Astrocyte (in vitro differentiated cells and primary cell): ENCODE measurements around the gene ACMSD. TPM values are rescaled to one million over a fixed set of nuclear protein-coding genes. Genes with fewer than 3 reads are reported as not detected.

Experiments
- DNase-seq: peaks from one replicate; pipeline ENCODE4 v3.0.0-alpha.2; 2010; ENCODE audit warnings: low read depth
- FAIRE-seq: peaks from 2 replicates; lab custom pipeline; 2011; peaks lifted over from hg19 to GRCh38; lab: Jason Lieb, UNC
- H2AFZ ChIP-seq: 2 replicates; pipeline ENCODE4 v1.6.0; 2012; ENCODE audit warnings: low read depth, low read length, inconsistent platforms
- H3K27ac ChIP-seq: 2 replicates; pipeline ENCODE4 v1.5.1; 2011; ENCODE audit warnings: low read depth, low read length, inconsistent platforms
- H3K27me3 ChIP-seq: 2 replicates; pipeline ENCODE4 v1.6.0; 2011; ENCODE audit warnings: low read length, inconsistent platforms; ENCODE audit not compliant: insufficient read depth
- H3K36me3 ChIP-seq: 2 replicates; pipeline ENCODE4 v1.5.1; 2011; ENCODE audit warnings: low read length, inconsistent platforms; ENCODE audit not compliant: insufficient read depth
- H3K4me1 ChIP-seq: 2 replicates; pipeline ENCODE4 v1.5.1; 2011; ENCODE audit warnings: low read length, inconsistent platforms; ENCODE audit not compliant: insufficient read depth
- H3K4me2 ChIP-seq: 2 replicates; pipeline ENCODE4 v1.6.0; 2012; ENCODE audit warnings: low read length, inconsistent platforms
- H3K4me3 ChIP-seq: 2 replicates; pipeline ENCODE4 v1.5.1; 2011; ENCODE audit warnings: low read depth, mild to moderate bottlenecking, low read length, inconsistent platforms; ENCODE audit not compliant: insufficient read depth
- H3K79me2 ChIP-seq: 2 replicates; pipeline ENCODE4 v1.6.0; 2012; ENCODE audit warnings: mild to moderate bottlenecking, low read length, inconsistent platforms; ENCODE audit not compliant: insufficient read depth
- H3K9ac ChIP-seq: 2 replicates; pipeline ENCODE4 v1.6.0; 2012; ENCODE audit warnings: mild to moderate bottlenecking, low read length, inconsistent platforms
- H3K9me3 ChIP-seq: 2 replicates; pipeline ENCODE4 v1.5.1; 2012; ENCODE audit warnings: low read depth, mild to moderate bottlenecking, low read length, inconsistent platforms; ENCODE audit not compliant: insufficient read depth
- H4K20me1 ChIP-seq: 2 replicates; pipeline ENCODE4 v1.6.0; 2012; ENCODE audit warnings: low read length, inconsistent platforms; ENCODE audit not compliant: insufficient read depth
- H3K27ac Mint-ChIP-seq: one replicate; pipeline ENCODE4 v1.8.0; 2021; ENCODE audit warnings: mild to moderate bottlenecking, mixed read lengths; ENCODE audit not compliant: unreplicated experiment
- H3K27me3 Mint-ChIP-seq: one replicate; pipeline ENCODE4 v1.8.0; 2021; ENCODE audit warnings: low read depth, mixed read lengths; ENCODE audit not compliant: unreplicated experiment
- H3K36me3 Mint-ChIP-seq: one replicate; pipeline ENCODE4 v1.8.0; 2021; ENCODE audit warnings: low read depth, mixed read lengths; ENCODE audit not compliant: unreplicated experiment
- H3K4me1 Mint-ChIP-seq: one replicate; pipeline ENCODE4 v1.8.0; 2021; ENCODE audit warnings: low read depth, mixed read lengths; ENCODE audit not compliant: unreplicated experiment
- H3K4me3 Mint-ChIP-seq: one replicate; pipeline ENCODE4 v1.8.0; 2021; ENCODE audit warnings: mild to moderate bottlenecking, moderate library complexity, mixed read lengths; ENCODE audit not compliant: unreplicated experiment
- H3K9me3 Mint-ChIP-seq: one replicate; pipeline ENCODE4 v1.8.0; 2021; ENCODE audit warnings: mild to moderate bottlenecking, mixed read lengths; ENCODE audit not compliant: unreplicated experiment
- CTCF ChIP-seq: IDR thresholded peaks from 2 replicates; pipeline ENCODE4 v1.5.1; 2011; ENCODE audit warnings: low read depth, mild to moderate bottlenecking, inconsistent platforms, low read length, moderate library complexity; ENCODE audit not compliant: insufficient read depth
- EZH2 ChIP-seq: IDR thresholded peaks from 2 replicates; pipeline ENCODE4 v1.6.1; 2012; ENCODE audit warnings: mild to moderate bottlenecking, low read length, inconsistent platforms; ENCODE audit not compliant: insufficient read depth
- total RNA-seq: library from RNA; stranded (reverse); gene quantifications from 2 replicates; pipeline ENCODE4 v1.2.1, GENCODE V29; 2021

ACMSD gene
- total RNA-seq, 1 donor from 2014 or later, result not detected

GRCh38 chr2:134933732-134934131, 95.3 kb downstream of the ACMSD start:
- no peak for FAIRE-seq
- H3K79me2 ChIP-seq, result peaks cover 97% of the 10 kb centered on the region
- DNase-seq, result no peak
- no peak overlapping the region for H3K27ac ChIP-seq
- Mint-ChIP-seq H3K27ac (no peak overlapping the region), H3K27me3 (no peaks in the 10 kb centered on the region), H3K4me1 (peaks cover 6% of the 10 kb centered on the region), H3K36me3 (peaks cover 5% of the 10 kb centered on the region), H3K4me3 (no peak overlapping the region), H3K9me3 (no peaks in the 10 kb centered on the region)
- H2AFZ ChIP-seq, result no peak overlapping the region
- H4K20me1 ChIP-seq, result peaks cover 85% of the 10 kb centered on the region
- TF ChIP-seq EZH2 (no peak), CTCF (no peak)
- no peak overlapping the region for H3K9ac ChIP-seq
- no peaks in the 10 kb centered on the region for H3K4me1 ChIP-seq
- H3K36me3 ChIP-seq, result peaks cover 4% of the 10 kb centered on the region
- H3K9me3 ChIP-seq, result no peaks in the 10 kb centered on the region
- H3K27me3 ChIP-seq, result no peaks in the 10 kb centered on the region
- H3K4me2 ChIP-seq, result no peak overlapping the region
- no peak overlapping the region for H3K4me3 ChIP-seq

GRCh38 chr2:134934150-134934549, 95.7 kb downstream of the ACMSD start:
- DNase-seq, result no peak
- H4K20me1 ChIP-seq, result peaks cover 82% of the 10 kb centered on the region
- Mint-ChIP-seq H3K4me3 (no peak overlapping the region), H3K27me3 (no peaks in the 10 kb centered on the region), H3K9me3 (no peaks in the 10 kb centered on the region), H3K36me3 (peaks cover 5% of the 10 kb centered on the region), H3K4me1 (peaks cover 6% of the 10 kb centered on the region), H3K27ac (no peak overlapping the region)
- H3K4me2 ChIP-seq, result no peak overlapping the region
- TF ChIP-seq CTCF, result no peak
- TF ChIP-seq EZH2, result no peak
- H3K36me3 ChIP-seq, result peaks cover 4% of the 10 kb centered on the region
- H3K27ac ChIP-seq, result no peak overlapping the region
- no peak overlapping the region for H3K9ac ChIP-seq
- no peaks in the 10 kb centered on the region for H3K9me3 ChIP-seq
- no peak overlapping the region for H2AFZ ChIP-seq
- FAIRE-seq, result no peak
- peaks cover 97% of the 10 kb centered on the region for H3K79me2 ChIP-seq
- no peaks in the 10 kb centered on the region for H3K4me1 ChIP-seq
- H3K27me3 ChIP-seq, result no peaks in the 10 kb centered on the region
- H3K4me3 ChIP-seq, result no peak overlapping the region

- Mint-ChIP-seq H3K4me1 (peaks cover 6% of the 10 kb centered on the region), H3K9me3 (no peaks in the 10 kb centered on the region), H3K27ac (no peak overlapping the region), H3K4me3 (no peak overlapping the region), H3K27me3 (no peaks in the 10 kb centered on the region), H3K36me3 (peaks cover 5% of the 10 kb centered on the region)
- Histone ChIP-seq H3K27me3 (no peaks in the 10 kb centered on the region), H3K9me3 (no peaks in the 10 kb centered on the region), H2AFZ (no peak overlapping the region), H3K27ac (no peak overlapping the region), H3K4me2 (no peak overlapping the region), H3K79me2 (peaks cover 93% of the 10 kb centered on the region), H3K9ac (no peak overlapping the region), H3K36me3 (peaks cover 4% of the 10 kb centered on the region), H3K4me3 (no peak overlapping the region), H4K20me1 (peaks cover 80% of the 10 kb centered on the region), H3K4me1 (no peaks in the 10 kb centered on the region)
- no peak for FAIRE-seq
- no peak for DNase-seq
- TF ChIP-seq EZH2, result no peak
- TF ChIP-seq CTCF, result no peak
Observed at GRCh38 chr2:134934641-134935040, 96.2 kb downstream of the ACMSD start.
